Stimulated activated CD4-positive, alpha-beta T cell treated with anti-CD3 and anti-CD28 coated beads, Interleukin-15, amount 100 ng/mL, for 1 hour (primary cell): Measurements from ENCODE around the gene ZNF609.
"Not testable (repeated sequence)": the region's sequence is repeated elsewhere in the genome, so short reads cannot be mapped to it uniquely, and the experiment has no call there.

Source experiments
- DNase-seq, 2 donors: peaks; one replicate each; pipeline ENCODE4 v3.0.0-alpha.2; 2020; ENCODE audit warnings: low read depth in 1 of 2, low spot score in 1 of 2

ZNF609 gene

DNA sequence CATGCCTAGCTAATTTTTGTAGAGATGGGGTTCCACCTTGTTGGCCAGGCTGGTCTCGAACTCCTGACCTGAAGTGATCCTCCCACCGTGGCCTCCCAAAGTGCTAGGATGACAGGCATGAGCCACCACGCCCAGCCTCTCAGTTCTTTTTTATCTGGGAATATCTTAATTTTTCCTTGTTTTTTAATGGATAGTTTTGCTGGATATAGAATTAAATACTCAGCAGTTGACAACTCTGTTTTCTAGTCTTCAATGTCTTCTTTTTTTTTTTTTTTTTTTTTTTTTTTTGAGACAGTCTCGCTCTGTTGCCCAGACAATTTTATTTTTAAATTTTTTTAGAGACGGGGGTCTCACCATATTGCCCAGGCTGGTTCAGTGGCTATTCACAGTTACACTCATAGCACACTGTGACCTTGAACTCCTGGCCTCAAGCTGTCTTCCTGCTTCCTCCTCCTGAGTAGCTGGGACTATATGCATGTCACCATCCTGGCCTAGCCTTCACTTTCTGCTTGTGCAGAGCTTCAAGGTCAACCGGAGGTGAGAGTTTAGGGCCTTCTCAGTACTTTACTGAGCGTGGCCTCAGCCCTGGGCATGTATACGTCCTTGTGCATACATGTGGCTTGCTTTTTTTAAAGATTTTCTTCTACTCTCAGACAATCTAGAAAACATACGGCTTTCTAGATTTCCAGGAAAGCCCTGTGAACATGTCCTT is 120.5 kb downstream of the ZNF609 start:
- no peak for DNase-seq

DNA sequence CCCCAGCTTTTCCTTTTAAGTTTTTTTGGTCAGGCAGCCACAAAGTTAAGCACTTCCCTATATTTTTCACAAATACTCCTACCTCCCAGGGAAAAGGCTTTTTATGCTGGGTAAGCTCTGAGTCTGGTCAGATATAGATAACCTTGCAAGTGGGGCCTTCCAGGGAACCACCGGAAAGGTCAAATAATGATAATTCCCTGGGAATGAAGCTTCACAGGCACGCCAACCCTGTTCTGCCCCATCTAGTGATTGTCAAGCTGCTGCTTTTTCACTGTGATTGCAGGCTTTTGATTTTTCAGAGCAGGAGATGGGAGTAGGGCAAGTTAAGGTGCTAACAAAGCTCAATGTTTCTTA is 121.0 kb downstream of the ZNF609 start:
- DNase-seq: no peak

DNA sequence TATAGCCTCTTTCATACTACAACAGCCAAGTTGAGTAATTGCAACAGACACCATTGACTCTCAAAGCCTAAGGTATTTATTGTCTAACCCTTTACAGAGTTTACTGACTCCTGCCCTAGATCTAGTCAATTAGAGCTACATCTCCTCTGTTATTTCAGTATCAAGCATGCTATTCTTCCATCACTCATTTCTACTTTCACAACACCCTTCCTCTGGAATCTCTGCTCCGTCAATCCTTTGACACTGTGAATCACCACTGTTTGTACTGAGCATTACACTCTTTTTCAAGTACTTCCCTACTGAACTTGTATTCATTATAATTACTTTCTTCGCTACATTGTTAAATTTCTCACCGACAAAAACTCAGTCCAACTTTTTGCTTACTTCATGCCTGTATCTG is 121.8 kb downstream of the ZNF609 start:
- no peak for DNase-seq

DNA sequence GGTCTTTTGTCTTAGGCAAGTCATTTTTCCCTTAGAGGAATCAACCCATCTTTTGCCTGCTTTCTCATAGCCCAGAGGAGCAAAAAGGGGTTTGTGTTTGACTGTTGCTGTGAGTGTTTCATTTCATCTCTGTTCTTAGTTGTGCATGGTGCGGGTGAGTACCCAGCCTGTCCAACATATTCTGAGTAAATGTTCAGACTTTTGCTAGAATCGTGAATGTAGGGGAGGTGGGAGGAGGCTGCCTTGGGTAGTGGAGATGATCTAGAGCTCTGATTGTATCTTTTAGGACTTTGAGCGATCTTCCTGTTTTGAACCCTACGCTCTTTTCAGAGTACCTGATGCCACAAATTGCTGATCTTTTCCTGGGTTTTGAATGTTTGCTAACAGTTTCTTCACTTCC is 123.1 kb downstream of the ZNF609 start:
- DNase-seq: no peak

DNA sequence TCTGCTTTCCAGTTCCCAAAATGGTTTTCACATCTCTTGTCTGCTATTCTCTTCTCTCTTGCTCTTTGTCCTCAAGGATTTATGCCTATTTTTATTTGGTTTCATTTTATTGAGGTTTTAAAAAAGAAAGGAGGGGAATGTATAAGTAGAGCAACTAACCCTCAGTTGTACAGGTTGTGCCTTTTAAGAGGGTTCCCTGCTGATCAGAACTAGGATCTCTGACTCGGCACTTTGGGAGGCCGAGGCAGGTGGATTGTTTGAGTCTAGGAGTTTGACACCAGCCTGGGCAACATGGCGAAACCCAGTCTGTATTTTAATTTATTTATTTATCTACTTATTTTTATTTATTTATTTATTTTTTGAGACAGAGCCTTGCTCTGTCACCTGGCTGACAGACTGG is 123.6 kb downstream of the ZNF609 start:
- no peak for DNase-seq

DNA sequence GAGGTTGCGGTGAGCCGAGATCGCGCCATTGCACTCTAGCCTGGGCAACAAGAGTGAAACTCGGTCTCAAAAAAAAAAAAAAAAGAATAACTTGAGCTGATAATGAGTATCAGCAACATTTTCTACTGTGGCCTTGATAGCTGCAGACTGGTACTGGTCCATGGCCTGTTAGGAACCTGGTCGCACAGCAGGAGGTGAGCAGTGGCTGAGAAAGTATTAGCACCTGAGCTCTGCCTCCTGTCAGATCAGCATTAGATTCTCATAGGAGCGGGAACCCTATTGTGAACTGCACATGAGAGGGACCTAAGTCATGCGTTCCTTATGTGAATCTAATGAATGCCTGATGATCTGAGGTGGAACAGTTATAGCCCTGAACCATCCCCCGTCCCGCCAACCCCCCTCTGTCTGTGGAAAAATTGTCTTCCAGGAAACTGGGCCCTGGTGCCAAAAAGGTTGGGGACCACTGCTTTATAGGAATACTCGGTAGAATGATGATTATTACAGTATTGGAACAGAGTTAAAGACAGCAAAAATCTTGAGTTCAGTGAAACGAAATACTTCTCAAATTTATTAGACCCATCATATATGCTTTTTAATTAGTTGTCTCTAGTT is 126.0 kb downstream of the ZNF609 start:
- DNase-seq: no peak

DNA sequence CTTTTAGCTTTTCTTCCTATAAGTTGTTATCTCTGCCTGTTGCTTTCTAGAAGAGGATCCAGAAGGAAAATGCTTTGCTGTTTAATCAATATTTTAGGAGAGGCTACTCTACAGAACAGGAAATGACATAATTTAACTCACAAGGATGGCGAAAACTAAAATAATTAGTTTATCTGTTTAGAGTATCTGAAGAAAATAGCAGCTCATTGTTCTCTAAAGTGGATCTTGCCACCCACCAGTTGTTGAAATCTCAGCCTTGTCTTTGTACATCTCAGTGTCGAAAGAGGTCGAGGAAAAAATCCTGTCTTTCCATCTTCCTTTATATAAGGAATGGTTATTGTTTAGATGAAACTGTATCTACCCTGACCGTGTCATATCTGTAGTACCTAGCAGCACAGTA is 126.6 kb downstream of the ZNF609 start:
- DNase-seq: no peak

DNA sequence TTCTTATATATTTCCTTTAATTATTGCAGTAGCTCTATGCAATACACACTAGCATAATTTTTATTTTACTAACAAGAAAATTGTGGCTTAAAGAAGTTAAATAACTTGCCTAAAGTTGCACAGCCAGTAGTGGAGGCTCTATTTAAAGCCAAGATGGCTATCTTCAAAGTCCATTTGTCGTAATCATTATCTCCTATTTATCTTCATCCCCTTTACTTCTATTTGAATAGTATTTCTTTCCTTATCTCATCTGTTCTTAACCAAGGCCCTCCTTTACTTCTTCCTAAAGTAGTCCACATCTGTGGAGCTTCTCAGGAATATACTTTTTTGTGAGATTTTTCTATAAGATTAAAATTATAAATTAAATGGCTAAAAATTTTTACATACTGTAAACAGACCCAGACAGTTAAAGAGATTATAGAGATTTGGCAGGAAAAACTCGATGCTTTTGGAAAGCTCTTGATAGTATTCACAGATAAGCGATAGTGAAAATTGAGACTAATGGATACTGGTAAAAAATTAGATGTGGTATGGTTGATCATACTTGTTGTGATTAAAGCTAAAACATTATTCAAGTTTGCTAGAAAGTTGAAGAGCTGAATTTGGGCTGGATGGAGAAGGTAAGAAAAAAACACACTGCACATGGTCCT is 129.2 kb downstream of the ZNF609 start:
- DNase-seq: no peak

DNA sequence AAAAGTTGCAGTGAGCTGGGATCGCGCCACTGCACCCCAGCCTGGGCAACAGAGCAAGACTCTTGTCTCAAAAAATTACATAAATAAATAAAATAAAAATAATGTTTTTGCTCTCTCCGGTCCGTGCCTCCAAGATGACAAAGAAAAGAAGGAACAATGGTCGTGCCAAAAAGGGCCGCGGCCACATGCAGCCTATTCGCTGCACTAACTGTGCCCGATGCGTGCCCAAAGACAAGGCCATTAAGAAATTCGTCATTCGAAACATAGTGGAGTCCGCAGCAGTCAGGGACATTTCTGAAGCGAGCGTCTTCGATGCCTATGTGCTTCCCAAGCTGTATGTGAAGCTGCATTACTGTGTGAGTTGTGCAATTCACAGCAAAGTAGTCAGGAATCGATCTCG is 132.5 kb downstream of the ZNF609 start:
- DNase-seq: not testable (repeated sequence)

DNA sequence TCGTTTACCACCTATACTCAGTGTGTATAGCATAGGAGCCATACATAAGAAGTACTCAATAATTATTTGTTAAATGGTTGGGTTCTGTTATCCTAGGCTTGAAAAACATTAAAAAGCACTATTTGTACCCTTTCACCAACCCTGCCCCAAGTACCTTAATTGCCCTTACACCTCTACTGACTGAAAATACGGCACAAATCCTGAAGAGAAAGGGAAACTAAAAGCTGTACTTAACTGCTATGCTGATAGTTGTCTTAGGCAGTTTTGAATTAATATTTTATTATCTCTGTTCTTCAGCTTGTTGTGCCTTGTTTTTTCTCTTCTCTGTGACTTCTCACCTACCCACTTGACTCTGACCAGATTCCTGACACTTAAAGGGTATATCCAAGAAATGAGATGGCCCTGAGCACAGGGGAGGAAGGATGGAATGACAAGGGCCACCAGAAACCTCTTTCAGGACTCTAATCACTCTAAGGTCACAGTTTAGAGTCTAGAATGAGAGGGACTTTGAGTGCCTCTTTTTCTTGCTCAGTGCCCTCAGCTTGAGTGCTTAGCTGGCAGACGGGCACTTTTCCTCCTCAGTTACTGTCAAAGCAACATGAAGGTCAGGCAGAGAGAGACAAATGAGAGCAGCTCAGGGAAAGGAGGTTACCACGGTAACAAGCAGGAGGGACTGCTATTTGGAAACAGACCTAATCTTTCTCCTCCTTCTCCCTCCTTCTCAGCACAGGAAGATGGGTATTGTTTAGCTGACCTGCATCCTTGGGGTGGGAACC is 136.5 kb downstream of the ZNF609 start:
- DNase-seq: no peak

DNA sequence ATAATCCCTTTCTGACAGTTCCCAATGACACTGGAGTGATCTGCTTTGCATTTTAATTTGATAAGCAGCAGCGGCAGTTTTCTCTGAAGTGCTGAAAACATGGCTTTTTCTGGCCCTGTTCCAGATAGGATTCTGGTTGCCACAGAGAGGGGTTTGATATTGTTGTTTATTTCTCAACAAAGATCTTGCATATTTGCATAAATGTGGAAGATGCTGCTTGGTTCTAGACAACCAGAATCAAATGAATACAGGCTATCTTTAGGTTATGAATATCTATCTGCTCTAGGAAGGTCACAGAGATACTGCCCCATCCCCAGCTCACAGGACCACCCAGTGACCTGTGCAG is 137.1 kb downstream of the ZNF609 start:
- no peak for DNase-seq

DNA sequence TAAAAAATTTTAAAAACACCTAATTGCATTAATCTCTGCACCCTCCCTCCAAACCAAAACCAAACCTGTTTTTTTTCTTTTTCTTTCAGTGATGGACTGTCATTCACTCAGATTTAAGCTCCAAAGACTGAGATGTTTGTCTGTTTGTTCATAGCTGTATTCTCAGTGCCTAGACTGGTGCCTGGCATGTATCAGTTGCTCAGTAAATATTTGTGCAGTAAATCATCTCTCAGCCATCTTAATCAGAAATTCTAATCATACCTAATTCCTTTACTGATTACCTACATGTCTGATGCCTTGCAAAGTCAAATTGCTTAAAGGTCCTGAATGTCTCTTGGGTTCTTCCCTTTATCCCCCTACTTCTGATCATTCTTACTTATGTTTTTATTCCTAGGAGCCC is 138.8 kb downstream of the ZNF609 start:
- no peak for DNase-seq

DNA sequence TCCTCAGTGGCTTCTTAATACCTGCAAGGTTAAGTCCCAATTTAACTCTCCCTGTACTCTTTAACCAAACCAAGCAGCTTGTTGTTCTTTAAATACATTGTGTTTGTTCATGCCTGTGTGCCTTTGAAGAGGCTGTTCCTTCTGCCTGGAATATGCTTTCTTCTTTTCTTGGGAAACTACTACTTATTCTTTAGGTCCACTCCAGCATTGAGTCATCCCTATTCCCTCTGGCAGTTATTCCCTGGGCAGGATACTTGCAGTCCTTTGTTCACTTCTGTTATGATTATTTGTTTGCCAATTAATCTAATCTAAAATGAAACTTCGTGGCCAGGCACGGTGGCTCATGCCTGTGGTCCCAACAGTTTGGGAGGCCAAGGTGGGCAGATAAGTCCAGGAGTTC is 139.3 kb downstream of the ZNF609 start:
- no peak for DNase-seq

DNA sequence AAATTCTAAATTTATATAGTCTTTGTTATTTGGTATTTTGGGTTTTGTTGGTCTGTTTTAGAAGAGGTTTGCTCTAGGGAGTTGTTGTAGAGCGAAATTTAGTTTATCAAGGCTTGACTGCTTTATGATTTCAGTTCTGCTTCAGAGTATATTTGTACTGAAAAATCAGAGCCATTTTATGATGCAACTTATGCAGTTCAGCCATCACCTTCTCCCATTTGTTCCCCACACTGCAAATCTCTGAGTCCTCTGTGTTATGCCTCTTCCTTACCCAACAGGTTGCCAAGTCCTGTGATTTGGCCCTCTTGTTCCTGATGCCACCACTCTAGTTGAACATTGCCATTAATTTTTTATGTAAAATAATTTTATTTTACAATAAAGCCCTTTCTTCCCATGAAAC is 140.4 kb downstream of the ZNF609 start:
- DNase-seq: no peak

DNA sequence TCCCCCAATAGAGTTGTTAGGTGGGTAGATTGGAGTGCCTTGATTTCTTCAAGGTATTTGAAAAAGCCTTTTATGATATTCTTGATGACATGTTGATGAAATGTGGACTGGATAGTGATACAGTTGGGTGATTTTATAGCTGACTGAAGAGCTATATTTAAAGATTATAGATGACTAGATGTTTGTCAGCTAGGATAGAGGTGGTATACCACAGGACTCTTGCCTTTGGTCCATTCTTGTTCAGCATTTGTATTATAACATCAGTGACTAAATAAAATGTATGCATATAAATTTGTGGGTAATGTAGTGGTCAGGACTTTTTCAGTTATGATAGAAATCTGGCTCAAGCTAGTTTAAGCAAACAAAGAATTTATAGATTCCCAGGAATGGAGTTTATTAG is 143.9 kb downstream of the ZNF609 start:
- DNase-seq: no peak

DNA sequence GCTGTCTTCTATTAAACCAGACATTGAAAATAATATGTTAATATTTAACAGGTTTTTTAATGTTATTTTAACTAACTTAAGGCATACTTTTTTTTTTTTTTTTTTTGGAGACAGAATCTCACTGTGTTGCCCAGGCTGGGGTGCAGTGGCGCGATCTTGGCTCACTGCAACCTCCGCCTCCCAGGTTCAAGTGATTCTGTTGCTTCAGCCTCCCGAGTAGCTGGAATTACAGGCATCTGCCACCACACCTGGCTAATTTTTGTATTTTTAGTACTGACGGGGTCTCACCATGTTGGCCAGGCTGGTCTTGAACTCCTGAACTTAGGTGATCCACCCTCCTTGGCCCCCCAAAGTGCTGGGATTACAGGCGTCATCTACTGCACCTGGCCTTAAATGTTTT is 147.0 kb downstream of the ZNF609 start:
- DNase-seq: not testable (repeated sequence)

DNA sequence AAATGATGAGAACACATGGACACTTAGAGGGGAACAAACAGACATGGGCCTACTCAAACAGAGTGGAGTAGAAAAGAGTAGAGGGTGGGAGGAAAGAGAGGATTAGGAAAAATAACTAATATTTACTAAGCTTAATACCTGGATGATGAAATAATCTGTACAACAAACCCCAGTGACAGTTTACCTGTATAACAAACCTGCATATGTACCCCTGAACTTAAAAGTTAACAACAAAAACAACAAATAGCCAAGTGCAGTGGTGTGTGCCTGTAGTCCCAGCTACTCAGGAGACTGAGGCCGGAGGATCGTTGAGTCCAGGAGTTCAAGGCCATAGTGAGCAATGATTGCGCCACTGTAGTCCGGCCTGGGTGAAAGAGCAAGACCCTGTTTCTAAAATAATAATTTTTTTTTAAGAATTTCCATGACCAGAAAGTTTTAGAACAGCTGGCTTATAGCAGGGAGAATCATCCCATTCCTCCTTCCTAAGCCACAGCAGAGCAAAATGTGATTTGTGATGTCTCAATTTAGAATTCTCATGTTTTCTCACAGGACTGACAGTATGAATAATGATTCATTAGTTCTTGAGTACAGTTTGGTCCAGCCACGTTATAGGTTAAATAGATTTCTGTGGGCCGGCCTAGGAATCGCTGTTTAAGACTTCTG is 150.0 kb downstream of the ZNF609 start:
- no peak for DNase-seq

DNA sequence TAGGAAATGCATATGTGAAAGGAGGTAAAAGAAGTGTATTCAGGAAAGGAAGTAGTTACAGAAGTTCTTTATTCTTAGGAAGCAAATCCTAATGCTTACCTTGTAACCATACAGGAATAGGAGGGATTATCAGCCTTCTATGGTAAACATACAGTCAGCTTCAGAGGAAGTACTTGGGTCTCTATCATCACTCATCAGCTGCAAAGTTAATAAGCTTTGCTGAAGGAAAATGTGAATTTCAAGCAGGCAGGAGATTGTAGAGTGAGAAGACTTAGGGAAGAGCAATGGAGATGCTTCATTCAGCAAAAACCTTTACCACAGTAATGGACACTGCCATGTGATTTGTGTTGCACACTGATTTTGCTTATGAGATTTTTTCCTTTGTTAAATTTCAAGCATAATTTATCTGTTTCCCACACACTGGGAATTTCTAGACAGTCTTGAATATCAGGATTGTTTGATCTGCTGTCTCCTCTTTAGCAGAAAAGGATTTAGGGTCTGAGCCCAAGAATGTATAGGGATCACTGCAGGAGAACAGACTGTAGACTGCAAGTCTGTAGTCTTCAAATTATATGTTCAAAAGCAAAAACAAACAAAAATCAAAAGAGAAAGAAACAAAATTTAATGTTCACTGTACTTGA is 150.8 kb downstream of the ZNF609 start:
- DNase-seq: no peak

DNA sequence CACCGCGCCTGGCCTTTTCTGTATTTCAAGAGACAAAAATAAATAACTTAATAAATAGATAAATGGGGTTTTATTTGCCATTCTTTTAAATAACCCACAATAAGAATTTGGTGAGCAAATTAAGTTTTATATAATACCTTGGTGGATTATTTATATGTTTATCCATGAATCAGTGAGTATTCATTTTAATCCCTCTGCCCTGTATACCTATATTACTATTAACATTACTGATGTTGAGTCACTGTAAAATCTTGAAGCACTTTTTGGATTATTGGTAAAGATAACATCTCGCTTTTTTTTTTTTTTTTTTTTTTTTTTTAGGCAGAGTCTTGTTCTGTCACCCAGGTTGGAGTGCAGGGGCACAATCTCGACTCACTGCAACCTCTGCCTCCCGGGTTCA is 154.1 kb downstream of the ZNF609 start:
- no peak for DNase-seq

DNA sequence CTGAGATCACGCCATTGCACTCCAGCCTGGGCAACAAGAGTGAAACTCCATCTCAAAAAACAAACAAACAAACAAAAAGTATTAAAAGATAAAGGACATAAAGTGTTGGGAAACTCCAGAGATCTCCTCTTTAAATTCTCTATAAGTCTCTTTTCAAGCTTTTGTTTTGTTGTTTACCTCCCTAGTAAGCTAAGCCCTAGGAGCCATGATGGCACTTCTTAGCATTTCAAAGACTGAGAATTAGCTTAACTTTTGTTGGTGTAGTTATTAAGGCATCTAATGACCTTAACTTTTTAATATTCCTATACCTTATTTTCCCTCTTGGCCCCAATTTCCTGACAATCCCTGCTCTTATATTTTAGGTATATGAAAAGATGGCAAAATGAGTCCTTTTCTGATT is 157.3 kb downstream of the ZNF609 start:
- no peak for DNase-seq

DNA sequence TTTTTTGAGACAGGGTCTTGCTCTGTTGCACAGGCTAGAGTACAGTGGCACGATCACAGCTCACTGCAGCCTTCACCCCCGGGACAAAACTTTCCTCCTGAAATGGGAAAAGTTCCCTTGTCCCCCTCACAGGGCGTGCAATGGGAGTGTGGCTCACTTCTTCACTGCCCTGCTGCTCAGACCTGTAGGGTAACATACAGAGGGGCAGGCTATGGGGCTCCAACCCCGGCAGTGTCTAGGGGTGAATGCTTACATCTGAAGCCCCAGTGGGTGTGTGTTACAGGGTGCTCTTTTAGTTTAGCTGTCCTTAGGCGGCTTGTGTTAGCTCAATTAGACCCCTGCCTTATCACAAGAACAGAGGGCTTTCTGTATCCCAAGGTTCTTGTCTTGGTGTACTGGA is 157.8 kb downstream of the ZNF609 start:
- DNase-seq: no peak
